Thyroid gland (tissue), 4 donors: ENCODE measurements around the gene CFB.

Source experiments
- POLR2A ChIP-seq, 2 donors: fragments of 450-650 bp; IDR thresholded peaks; one replicate each; pipeline ENCODE4 v1.6.1; 2017; ENCODE audit warnings: antibody characterized with exemption in 2 of 2, mild to moderate bottlenecking in 2 of 2, moderate library complexity in 1 of 2
- TF ChIP-seq, protein P1 (sequence below), 6 experiments: fragments of 200-600 bp in 3 of 6; fragments of 450-650 bp in 3 of 6; sonication (generic) in 3 of 6; IDR thresholded peaks; one replicate each; pipeline ENCODE4 v1.5.1; 2016 to 2019; ENCODE audit warnings: antibody characterized with exemption in 6 of 6, mild to moderate bottlenecking in 2 of 6, inconsistent platforms in 1 of 6, moderate library complexity in 1 of 6

GRCh38 chr6:31961616-31962015 lies 15.7 kb downstream of the CFB start:
- TF ChIP-seq, protein P1, sequence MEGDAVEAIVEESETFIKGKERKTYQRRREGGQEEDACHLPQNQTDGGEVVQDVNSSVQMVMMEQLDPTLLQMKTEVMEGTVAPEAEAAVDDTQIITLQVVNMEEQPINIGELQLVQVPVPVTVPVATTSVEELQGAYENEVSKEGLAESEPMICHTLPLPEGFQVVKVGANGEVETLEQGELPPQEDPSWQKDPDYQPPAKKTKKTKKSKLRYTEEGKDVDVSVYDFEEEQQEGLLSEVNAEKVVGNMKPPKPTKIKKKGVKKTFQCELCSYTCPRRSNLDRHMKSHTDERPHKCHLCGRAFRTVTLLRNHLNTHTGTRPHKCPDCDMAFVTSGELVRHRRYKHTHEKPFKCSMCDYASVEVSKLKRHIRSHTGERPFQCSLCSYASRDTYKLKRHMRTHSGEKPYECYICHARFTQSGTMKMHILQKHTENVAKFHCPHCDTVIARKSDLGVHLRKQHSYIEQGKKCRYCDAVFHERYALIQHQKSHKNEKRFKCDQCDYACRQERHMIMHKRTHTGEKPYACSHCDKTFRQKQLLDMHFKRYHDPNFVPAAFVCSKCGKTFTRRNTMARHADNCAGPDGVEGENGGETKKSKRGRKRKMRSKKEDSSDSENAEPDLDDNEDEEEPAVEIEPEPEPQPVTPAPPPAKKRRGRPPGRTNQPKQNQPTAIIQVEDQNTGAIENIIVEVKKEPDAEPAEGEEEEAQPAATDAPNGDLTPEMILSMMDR (IDR thresholded peaks at IDR 0.05), result no peak
- no peak for TF ChIP-seq POLR2A (IDR thresholded peaks at IDR 0.05)
